Coronary artery (tissue), 2 donors: Measurements from ENCODE around the gene ZNF561.
"Not testable (repeated sequence)": the region's sequence is repeated elsewhere in the genome, so short reads cannot be mapped to it uniquely, and the experiment has no call there.

Experiments used
- DNase-seq: peaks from one replicate; pipeline ENCODE4 v3.0.0-alpha.2; 2017; ENCODE audit warnings: low spot score
- H3K27ac ChIP-seq, 2 donors: fragments of 200-600 bp; sonication (generic); one replicate each; pipeline ENCODE4 v1.5.1; 2016 to 2019
- H3K4me3 ChIP-seq: fragments of 200-600 bp; sonication (generic); 2 replicates; pipeline ENCODE4 v1.5.1; 2016; ENCODE audit warnings: mild to moderate bottlenecking, moderate library complexity
- TF ChIP-seq, protein P1 (sequence below): fragments of 200-600 bp; sonication (generic); IDR thresholded peaks from one replicate; pipeline ENCODE4 v1.5.1; 2019; ENCODE audit warnings: antibody characterized with exemption

The ZNF561 gene

DNA sequence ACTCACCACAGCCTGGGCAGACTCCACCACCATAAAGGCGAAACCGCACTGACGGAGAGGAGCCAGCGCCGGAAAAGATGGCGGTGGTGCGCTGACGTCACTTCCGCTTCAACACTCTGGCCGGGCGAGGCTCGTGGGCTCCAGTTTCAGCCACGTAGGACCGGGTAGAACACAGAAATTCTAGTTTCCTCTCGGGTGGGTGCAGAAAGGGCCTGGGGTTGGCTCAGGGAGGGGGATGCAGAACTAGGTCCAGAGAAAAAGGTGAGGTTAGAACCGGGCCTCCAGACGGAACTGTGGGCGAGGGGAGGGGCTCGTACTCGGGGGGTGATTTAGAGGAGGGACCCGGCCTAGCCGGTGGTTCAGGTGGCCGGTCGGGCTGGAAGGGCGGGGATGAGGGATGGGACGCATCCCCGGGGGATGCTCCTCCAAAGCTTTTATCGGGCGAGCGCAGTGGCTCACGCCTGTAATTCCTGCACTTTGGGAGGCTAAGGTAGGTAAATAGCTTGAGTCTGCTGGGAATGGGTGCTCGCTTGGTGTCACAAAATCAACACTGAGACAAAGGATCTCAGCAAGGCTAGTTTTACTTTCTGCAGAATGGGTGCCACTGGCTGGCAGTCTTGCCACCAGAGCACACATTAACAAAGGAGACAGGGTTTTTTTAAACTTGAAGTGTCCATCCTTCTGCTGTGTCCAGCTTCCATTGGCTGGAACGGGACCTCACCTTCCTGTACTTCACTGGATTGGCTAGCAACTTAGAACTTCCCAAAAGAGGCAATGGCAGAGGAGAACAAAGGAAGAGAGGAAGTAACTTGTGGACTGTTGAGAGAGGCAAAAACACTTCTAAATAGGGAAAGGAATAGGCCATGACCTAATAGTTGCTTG is at the start of gene ZNF561:
Gene ZNF561, minus strand, starts transcription at position 77 of the 882 bp plus-strand sequence. CDS start 1,776 bp downstream, outside the sequence.
- H3K27ac ChIP-seq, result peak within 1 kb of the TSS; percentile 70 to 96
- DNase-seq, result peak; percentile 87
- TF ChIP-seq, protein P1, sequence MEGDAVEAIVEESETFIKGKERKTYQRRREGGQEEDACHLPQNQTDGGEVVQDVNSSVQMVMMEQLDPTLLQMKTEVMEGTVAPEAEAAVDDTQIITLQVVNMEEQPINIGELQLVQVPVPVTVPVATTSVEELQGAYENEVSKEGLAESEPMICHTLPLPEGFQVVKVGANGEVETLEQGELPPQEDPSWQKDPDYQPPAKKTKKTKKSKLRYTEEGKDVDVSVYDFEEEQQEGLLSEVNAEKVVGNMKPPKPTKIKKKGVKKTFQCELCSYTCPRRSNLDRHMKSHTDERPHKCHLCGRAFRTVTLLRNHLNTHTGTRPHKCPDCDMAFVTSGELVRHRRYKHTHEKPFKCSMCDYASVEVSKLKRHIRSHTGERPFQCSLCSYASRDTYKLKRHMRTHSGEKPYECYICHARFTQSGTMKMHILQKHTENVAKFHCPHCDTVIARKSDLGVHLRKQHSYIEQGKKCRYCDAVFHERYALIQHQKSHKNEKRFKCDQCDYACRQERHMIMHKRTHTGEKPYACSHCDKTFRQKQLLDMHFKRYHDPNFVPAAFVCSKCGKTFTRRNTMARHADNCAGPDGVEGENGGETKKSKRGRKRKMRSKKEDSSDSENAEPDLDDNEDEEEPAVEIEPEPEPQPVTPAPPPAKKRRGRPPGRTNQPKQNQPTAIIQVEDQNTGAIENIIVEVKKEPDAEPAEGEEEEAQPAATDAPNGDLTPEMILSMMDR, result no peak
- H3K4me3 ChIP-seq, result peak within 1 kb of the TSS; percentile 85

GRCh38 chr19:9668544-9668943 is 47.5 kb upstream of the ZNF561 start:
- DNase-seq, result no peak
- Histone ChIP-seq H3K27ac (no peak overlapping the region), H3K4me3 (no peak overlapping the region)
- TF ChIP-seq, protein P1, result no peak

- H3K4me3 ChIP-seq, result no peak overlapping the region
- no peak for DNase-seq
- no peak overlapping the region for H3K27ac ChIP-seq
- TF ChIP-seq, protein P1, result no peak
These were observed 46.9 kb upstream of the ZNF561 start for GRCh38 chr19:9667898-9668297.

DNA sequence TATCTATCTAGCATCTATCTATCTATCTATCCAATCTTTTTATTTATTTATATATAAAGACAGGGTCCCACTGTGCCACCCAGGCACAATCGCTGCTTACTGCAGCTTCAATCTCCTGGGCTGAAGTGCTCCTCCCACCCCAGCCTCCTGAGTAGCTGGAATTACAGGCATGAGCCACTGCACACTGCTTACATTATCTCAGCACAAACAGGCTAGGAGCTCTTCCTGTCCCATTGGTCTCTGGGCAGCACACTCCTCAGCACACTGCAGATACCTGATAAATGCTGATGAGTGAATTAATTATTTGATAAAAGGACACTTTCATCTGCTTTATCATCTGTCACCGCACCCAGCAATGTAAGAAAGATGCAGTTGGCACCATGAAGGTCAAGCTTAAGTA is 37.7 kb upstream of the ZNF561 start:
- no peak for DNase-seq
- H3K4me3 ChIP-seq, result no peak overlapping the region
- no peak overlapping the region for H3K27ac ChIP-seq
- TF ChIP-seq, protein P1, result no peak

- H3K4me3 ChIP-seq, H3K27ac ChIP-seq, DNase-seq: not testable (repeated sequence)
These were observed 32.1 kb upstream of the ZNF561 start for GRCh38 chr19:9653066-9653555.

GRCh38 chr19:9651464-9651863 is 30.4 kb upstream of the ZNF561 start:
- not testable (repeated sequence) for H3K4me3 ChIP-seq, DNase-seq, H3K27ac ChIP-seq

GRCh38 chr19:9650345-9650744 is 29.3 kb upstream of the ZNF561 start:
- no peak overlapping the region for H3K4me3 ChIP-seq
- TF ChIP-seq, protein P1, result no peak
- no peak overlapping the region for H3K27ac ChIP-seq
- no peak for DNase-seq

- no peak overlapping the region for H3K4me3 ChIP-seq
- TF ChIP-seq, protein P1, result no peak
- DNase-seq, result no peak
- H3K27ac ChIP-seq, result no peak overlapping the region
These were observed 24.4 kb upstream of the ZNF561 start for GRCh38 chr19:9645472-9645871.
